ENCODE data around the gene ZBTB7C. TPM values are rescaled to one million over a fixed set of nuclear protein-coding genes. Genes with fewer than 3 reads are reported as not detected.

Gene ZBTB7C
- total RNA-seq, 1 experiment from 2014 or later, result 0.33 TPM

GRCh38 chr18:48374423-48375149, 34.6 kb downstream of the ZBTB7C start:
- Histone ChIP-seq H3K4me2 (ENCODE audit: insufficient read depth, insufficient read length, low read length) (no peak overlapping the region), H2BK20ac (ENCODE audit: low read depth, low read length, poor library complexity, severe bottlenecking) (no peak overlapping the region), H3K79me2 (ENCODE audit: insufficient read depth, low read length) (no peaks in the 10 kb centered on the region), H2BK15ac (ENCODE audit: low read depth, low read length) (no peak overlapping the region), H2BK120ac (ENCODE audit: low read depth, low read length, poor library complexity, severe bottlenecking) (no peak overlapping the region), H3K18ac (ENCODE audit: insufficient read length, low read depth, low read length) (no peak overlapping the region), H3K27ac (ENCODE audit: insufficient read length, low read depth, low read length) (no peak overlapping the region), H3K14ac (ENCODE audit: insufficient read depth, low read length) (no peak overlapping the region), H3T11ph (ENCODE audit: low read length) (no peak overlapping the region), H3K4ac (ENCODE audit: low read depth, low read length) (no peak overlapping the region), H2AK5ac (ENCODE audit: insufficient read length, low read length) (no peak overlapping the region), H4K91ac (ENCODE audit: insufficient read length, low read depth, low read length) (no peak overlapping the region), H3K23me2 (ENCODE audit: insufficient read length, low read depth, low read length, poor library complexity, severe bottlenecking) (no peaks in the 10 kb centered on the region), H3K79me1 (ENCODE audit: insufficient read depth, low read depth, low read length, poor library complexity, severe bottlenecking) (no peaks in the 10 kb centered on the region), H3K27me3 (ENCODE audit: insufficient read depth, low read length) (no peaks in the 10 kb centered on the region), H3K4me1 (ENCODE audit: insufficient read depth, low read length) (no peaks in the 10 kb centered on the region), H4K5ac (ENCODE audit: insufficient read length, low read depth, low read length) (no peak overlapping the region), H3K56ac (ENCODE audit: insufficient read length, low read depth, low read length) (no peak overlapping the region), H3K9ac (ENCODE audit: extremely low read depth, insufficient read length, low read length) (no peak overlapping the region), H2AFZ (ENCODE audit: low read length) (no peak overlapping the region), H4K8ac (replicated peaks; ENCODE audit: insufficient read length, low read depth, low read length) (no peak overlapping the region), H3K9me3 (ENCODE audit: control insufficient read depth, low read depth, low read length) (no peaks in the 10 kb centered on the region), H2BK12ac (ENCODE audit: insufficient read length, low read depth, low read length) (no peak overlapping the region), H4K20me1 (ENCODE audit: control insufficient read depth, insufficient read depth, insufficient read length) (no peaks in the 10 kb centered on the region), H3K23ac (ENCODE audit: insufficient read length, low read depth, low read length) (no peak overlapping the region), H2BK5ac (ENCODE audit: insufficient read length, low read length) (no peak overlapping the region)
- no peak overlapping the region for H3K27ac Mint-ChIP-seq
- no peak overlapping the region for H3K4me3 Mint-ChIP-seq
- peaks cover 16 to 29% of the 10 kb centered on the region in 2 experiments for H3K4me1 Mint-ChIP-seq
- H3K27me3 Mint-ChIP-seq (ENCODE audit: low read depth), result peaks cover 4% of the 10 kb centered on the region
- H3K36me3 Mint-ChIP-seq (ENCODE audit: insufficient read depth in 1 of 3, low read depth in 3 of 3), result no peaks in the 10 kb centered on the region
- TF ChIP-seq CTCF (conservative IDR thresholded peaks at IDR 0.05), result no peak
- no CpG with 5 or more reads among the region's 7 CpGs for whole genome bisulfite sequencing (ENCODE audit: extremely low coverage, insufficient read length, low lambda C conversion rate)
- no peak for DNase-seq
- H3K9me3 Mint-ChIP-seq, result no peaks in the 10 kb centered on the region

All from H9 (cell line).